Sigmoid colon (tissue), 7 donors: Measurements from ENCODE around the gene GRIK3. TPM values are rescaled to one million over a fixed set of nuclear protein-coding genes. Genes with fewer than 3 reads are reported as not detected.

Experiments used
- DNase-seq: peaks from one replicate; pipeline ENCODE4 v3.0.0-alpha.2; 2019
- H3K27ac ChIP-seq, 4 donors: fragments of 200-600 bp; sonication (generic); one replicate each; pipeline ENCODE4 v1.5.1; 2016 to 2019; ENCODE audit warnings: mild to moderate bottlenecking in 1 of 4
- H3K27me3 ChIP-seq, 3 donors: fragments of 200-600 bp; sonication (generic); one replicate each; pipeline ENCODE4 v1.5.1; 2019; ENCODE audit warnings: mild to moderate bottlenecking in 1 of 3
- H3K36me3 ChIP-seq, 4 donors: fragments of 200-600 bp; sonication (generic); one replicate each; pipeline ENCODE4 v1.5.1; 2016 to 2019
- H3K4me1 ChIP-seq, 4 donors: fragments of 200-600 bp; sonication (generic); one replicate each; pipeline ENCODE4 v1.5.1; 2017 to 2019
- H3K4me3 ChIP-seq, 4 donors: fragments of 200-600 bp; sonication (generic); one replicate each; pipeline ENCODE4 v1.5.1; 2017 to 2019; ENCODE audit warnings: mild to moderate bottlenecking in 2 of 4, moderate library complexity in 1 of 4
- H3K9me3 ChIP-seq, 4 donors: fragments of 200-600 bp in 3 of 4; sonication (generic) in 3 of 4; one replicate each; pipeline versions ENCODE4 v1.5.1 to v1.6.1; 2013 to 2019
- CTCF ChIP-seq, 4 experiments: fragments of 450-650 bp in 3 of 4; fragments of 200-600 bp in 1 of 4; IDR thresholded peaks; one replicate each; pipeline ENCODE4 v1.5.1; 2016 to 2019; ENCODE audit warnings: antibody characterized with exemption in 4 of 4, mild to moderate bottlenecking in 3 of 4, moderate library complexity in 2 of 4
- EP300 ChIP-seq, 4 donors: sonication (generic); formaldehyde crosslinking; IDR thresholded peaks; one replicate each; pipeline ENCODE4 v1.6.1; 2017; ENCODE audit warnings: antibody characterized with exemption in 4 of 4
- POLR2A ChIP-seq, 2 donors: fragments of 450-650 bp; IDR thresholded peaks; one replicate each; pipeline ENCODE4 v1.6.1; 2016; ENCODE audit warnings: antibody characterized with exemption in 2 of 2, mild to moderate bottlenecking in 2 of 2, moderate library complexity in 2 of 2
- POLR2AphosphoS5 ChIP-seq, 4 donors: sonication (generic); formaldehyde crosslinking; IDR thresholded peaks; one replicate each; pipeline ENCODE4 v1.6.1; 2017; ENCODE audit warnings: antibody characterized with exemption in 4 of 4
- WGBS, 2 donors: extraction: QIAGEN DNeasy Blood & Tissue Kit; methylation state at CpG; one replicate each; pipeline ENCODE4 v1.1.7; 2013; 5-methylcytosine and 5-hydroxymethylcytosine counted together
- intact Hi-C: fragments of 100-400 bp; cut with DNase I; formaldehyde crosslinking; loops from one replicate; pipeline ENCODE4 v1.15.1; 2023
- polyA plus RNA-seq, 3 donors: library from polyadenylated mRNA; stranded (reverse); fragments of 200-250 nt; gene quantifications; one replicate each; pipeline ENCODE4 v1.2.3, GENCODE V29; 2013
- total RNA-seq, 4 donors: library from RNA; depleted of rRNA; stranded (reverse); fragments of >200 nt; gene quantifications; one replicate each; pipeline ENCODE4 v1.1.0, GENCODE V29; 2016
- donor health status: healthy with polysubstance abuse.
- donor health status: Bipolar disorder and iron deficiency.
- donor health status: healthy.

GRIK3 gene
- total and polyA plus RNA-seq, 7 donors = 0.60 to 7.1 (median 3.4) TPM; not detected in 1

GRCh38 chr1:36764798-36765197 is 269.5 kb downstream of the GRIK3 start:
- Histone ChIP-seq H3K27ac (no peak overlapping the region), H3K36me3 (no peaks in the 10 kb centered on the region), H3K9me3 (no peaks in the 10 kb centered on the region), H3K4me3 (no peak overlapping the region), H3K4me1 (no peaks in the 10 kb centered on the region), H3K27me3 (peaks cover 0 to 9% (median 4%) of the 10 kb centered on the region in 3 donors)
- intact Hi-C loops = no loop called here
- DNase-seq = no peak
- WGBS, 2 donors = 4 to 11% methylated on average over 2 of the region's 2 CpGs
- no peak for TF ChIP-seq EP300 (IDR thresholded peaks at IDR 0.05)
- TF ChIP-seq POLR2A (IDR thresholded peaks at IDR 0.05) = no peak
- TF ChIP-seq CTCF (IDR thresholded peaks at IDR 0.05) = no peak
- TF ChIP-seq POLR2AphosphoS5 (IDR thresholded peaks at IDR 0.05) = no peak

DNA sequence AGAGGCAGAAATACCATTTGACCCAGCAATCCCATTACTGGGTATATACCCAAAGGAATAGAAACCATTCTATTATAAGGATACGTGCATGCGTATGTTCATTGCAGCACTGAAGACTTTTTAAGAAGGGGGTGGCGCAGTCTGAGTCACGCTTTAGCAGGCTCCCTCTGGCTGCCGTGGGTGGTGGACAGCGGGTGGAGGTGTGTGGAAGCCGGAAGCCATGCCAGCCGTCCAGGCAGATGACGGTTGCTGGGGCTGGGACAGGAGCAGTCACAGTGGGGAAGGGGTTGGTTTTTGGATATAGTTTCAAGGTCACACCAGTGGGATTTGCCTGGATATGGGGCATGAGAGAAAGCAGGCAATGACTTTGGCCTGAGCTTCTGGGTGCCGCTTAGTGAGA is 270.5 kb downstream of the GRIK3 start:
- Histone ChIP-seq H3K9me3 (no peaks in the 10 kb centered on the region), H3K36me3 (no peaks in the 10 kb centered on the region), H3K4me3 (no peak overlapping the region), H3K27ac (no peak overlapping the region), H3K27me3 (peaks cover 0 to 6% (median 5%) of the 10 kb centered on the region in 3 donors), H3K4me1 (no peaks in the 10 kb centered on the region)
- intact Hi-C loops = no loop called here
- TF ChIP-seq CTCF (IDR thresholded peaks at IDR 0.05) (no peak), EP300 (IDR thresholded peaks at IDR 0.05) (no peak), POLR2A (IDR thresholded peaks at IDR 0.05) (no peak), POLR2AphosphoS5 (IDR thresholded peaks at IDR 0.05) (no peak)
- WGBS, 2 donors = 92 to 94% methylated on average over 10 of the region's 10 CpGs
- DNase-seq = no peak

DNA sequence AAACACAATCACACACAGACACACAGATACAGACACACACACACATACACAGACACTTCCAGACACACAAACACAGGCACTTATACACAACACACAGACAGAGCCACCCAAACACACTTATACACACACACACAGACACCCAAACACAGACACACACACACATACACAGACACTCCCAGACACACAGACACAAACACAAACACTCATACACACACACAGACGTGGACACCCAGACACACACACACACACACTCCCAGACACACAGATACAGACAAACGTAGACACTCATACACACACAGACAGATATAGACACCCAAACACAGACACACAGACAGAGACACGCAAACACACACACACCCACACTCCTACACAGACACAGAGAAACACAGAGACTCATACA is 272.1 kb downstream of the GRIK3 start:
- Histone ChIP-seq H3K27ac (no peak overlapping the region), H3K9me3 (no peaks in the 10 kb centered on the region), H3K4me1 (no peaks in the 10 kb centered on the region), H3K27me3 (peaks cover 0 to 6% (median 0%) of the 10 kb centered on the region in 3 donors), H3K4me3 (no peak overlapping the region), H3K36me3 (no peaks in the 10 kb centered on the region)
- intact Hi-C loops = no loop called here
- no peak for TF ChIP-seq POLR2AphosphoS5 (IDR thresholded peaks at IDR 0.05)
- TF ChIP-seq CTCF (IDR thresholded peaks at IDR 0.05) = no peak
- no peak for TF ChIP-seq EP300 (IDR thresholded peaks at IDR 0.05)
- TF ChIP-seq POLR2A (IDR thresholded peaks at IDR 0.05) = no peak
- DNase-seq = no peak
- 59 to 76% methylated on average over 3 of the region's 3 CpGs for WGBS, 2 donors

DNA sequence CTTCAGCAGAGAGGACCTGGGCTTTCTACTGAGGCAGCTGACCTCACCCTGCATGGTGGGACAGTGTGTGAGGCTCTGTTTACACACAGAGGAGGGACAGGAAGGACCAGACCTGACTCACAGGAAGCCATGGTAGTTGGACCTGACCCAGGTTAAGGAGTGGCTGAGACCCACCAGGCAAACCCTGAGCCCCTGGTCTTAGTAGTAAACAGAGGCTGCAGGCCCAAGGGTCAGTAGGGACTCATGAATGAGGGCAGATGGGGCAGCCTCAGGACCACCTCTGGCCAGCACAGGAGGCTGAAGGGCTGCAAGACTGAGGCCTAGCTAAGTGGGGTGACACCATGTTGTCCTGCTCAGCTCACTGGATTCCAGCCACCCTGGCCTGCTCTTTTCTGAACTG is 273.2 kb downstream of the GRIK3 start:
- no peak overlapping the region for H3K4me3 ChIP-seq
- TF ChIP-seq POLR2A (IDR thresholded peaks at IDR 0.05) = no peak
- TF ChIP-seq POLR2AphosphoS5 (IDR thresholded peaks at IDR 0.05) = no peak
- TF ChIP-seq EP300 (IDR thresholded peaks at IDR 0.05) = no peak
- TF ChIP-seq CTCF (IDR thresholded peaks at IDR 0.05) = no peak
- peaks cover 0 to 6% (median 0%) of the 10 kb centered on the region in 3 donors for H3K27me3 ChIP-seq
- intact Hi-C loops = no loop called here
- H3K36me3 ChIP-seq = no peaks in the 10 kb centered on the region
- no peaks in the 10 kb centered on the region for H3K4me1 ChIP-seq
- no peak for DNase-seq
- no peak overlapping the region for H3K27ac ChIP-seq
- H3K9me3 ChIP-seq = no peaks in the 10 kb centered on the region

GRCh38 chr1:36760081-36760480 is 274.2 kb downstream of the GRIK3 start:
- intact Hi-C loops = no loop called here
- TF ChIP-seq POLR2AphosphoS5 (IDR thresholded peaks at IDR 0.05) = no peak
- TF ChIP-seq CTCF (IDR thresholded peaks at IDR 0.05) = no peak
- TF ChIP-seq POLR2A (IDR thresholded peaks at IDR 0.05) = no peak
- no peak for TF ChIP-seq EP300 (IDR thresholded peaks at IDR 0.05)
- Histone ChIP-seq H3K4me1 (no peaks in the 10 kb centered on the region), H3K4me3 (no peak overlapping the region), H3K36me3 (no peaks in the 10 kb centered on the region), H3K27me3 (peaks cover 0 to 6% (median 0%) of the 10 kb centered on the region in 3 donors), H3K27ac (no peak overlapping the region), H3K9me3 (no peaks in the 10 kb centered on the region)
- no peak for DNase-seq
- WGBS, 2 donors = 55 to 57% methylated on average over 3 of the region's 3 CpGs
